Natural killer cell (primary cell): ENCODE results near the gene EPHB2. TPM values are rescaled to one million over a fixed set of nuclear protein-coding genes. Genes with fewer than 3 reads are reported as not detected.

Experiments
- ATAC-seq, 3 donors: fragments of 150-1000 bp in 2 of 3; fragments of 200-7000 bp in 1 of 3; cut with Tn5 transposase; 1 replicate in 1 of 3; 2 replicates in 2 of 3; pipeline ENCODE4 v1.10.0; 2021; ENCODE audit warnings: mild to moderate bottlenecking in 2 of 3, moderate library complexity in 2 of 3
- DNase-seq, 2 donors: peaks; one replicate each; pipeline versions ENCODE4 v3.0.0 to v3.0.0-alpha.2; 2013 to 2021; ENCODE audit warnings: mixed read lengths in 1 of 2
- H3K27ac ChIP-seq: one replicate; pipeline ENCODE4 v1.5.1; 2013; ENCODE audit warnings: mild to moderate bottlenecking, low read length
- H3K27me3 ChIP-seq: one replicate; pipeline ENCODE4 v1.6.1; 2013; ENCODE audit warnings: low read length; ENCODE audit not compliant: control insufficient read depth, insufficient read depth
- H3K36me3 ChIP-seq: one replicate; pipeline ENCODE4 v1.6.1; 2013; ENCODE audit warnings: low read length; ENCODE audit not compliant: control insufficient read depth, insufficient read depth
- H3K4me1 ChIP-seq: one replicate; pipeline ENCODE4 v1.6.1; 2013; ENCODE audit warnings: low read length; ENCODE audit not compliant: control insufficient read depth, insufficient read depth
- H3K4me3 ChIP-seq: one replicate; pipeline ENCODE4 v1.5.1; 2013; ENCODE audit warnings: low read length
- H3K9me3 ChIP-seq: one replicate; pipeline ENCODE4 v1.6.1; 2013; ENCODE audit warnings: low read length; ENCODE audit not compliant: control insufficient read depth, insufficient read depth
- H3K27ac Mint-ChIP-seq, 2 donors: one replicate each; pipeline ENCODE4 v1.8.0; 2022; ENCODE audit warnings: mild to moderate bottlenecking in 2 of 2, mixed read lengths in 2 of 2, moderate library complexity in 1 of 2
- H3K27me3 Mint-ChIP-seq, 2 donors: one replicate each; pipeline ENCODE4 v1.8.0; 2022; ENCODE audit warnings: low read depth in 2 of 2, mixed read lengths in 2 of 2
- H3K36me3 Mint-ChIP-seq: one replicate; pipeline ENCODE4 v1.8.0; 2022; ENCODE audit warnings: mixed read lengths
- H3K4me1 Mint-ChIP-seq, 2 donors: one replicate each; pipeline ENCODE4 v1.8.0; 2022; ENCODE audit warnings: mixed read lengths in 2 of 2
- H3K4me3 Mint-ChIP-seq: one replicate; pipeline ENCODE4 v1.8.0; 2022; ENCODE audit warnings: mild to moderate bottlenecking, moderate library complexity, mixed read lengths
- H3K9me3 Mint-ChIP-seq, 2 donors: one replicate each; pipeline ENCODE4 v1.8.0; 2022; ENCODE audit warnings: mixed read lengths in 2 of 2
- CTCF ChIP-seq: fragments of 200-600 bp; IDR thresholded peaks from one replicate; pipeline ENCODE4 v1.8.0; 2022; ENCODE audit warnings: antibody characterized with exemption
- WGBS: methylation state at CpG from one replicate; pipeline ENCODE4 v1.1.7; 2013; ENCODE audit warnings: missing lambda C conversion rate; ENCODE audit not compliant: insufficient coverage; 5-methylcytosine and 5-hydroxymethylcytosine counted together
- intact Hi-C: fragments of 100-400 bp; cut with micrococcal nuclease; formaldehyde crosslinking; loops from one replicate; pipeline ENCODE4 v1.14.2; 2022
- total RNA-seq, 4 donors: library from RNA; stranded (reverse); fragments of 120-200 nt in 1 of 4; gene quantifications; one replicate each; pipeline versions ENCODE4 v1.2.3 to v1.2.4, GENCODE V29; 2013 to 2022

Gene EPHB2
- total RNA-seq, 3 donors from 2014 or later (not counting 1 experiment from before 2014, with no cell fraction given): 0.14 to 0.23 TPM; not detected in 1

- Mint-ChIP-seq H3K36me3 (no peaks in the 10 kb centered on the region), H3K27ac (no peak overlapping the region), H3K4me1 (no peaks in the 10 kb centered on the region), H3K27me3 (peaks cover 6 to 9% of the 10 kb centered on the region in 2 donors), H3K4me3 (no peak overlapping the region), H3K9me3 (no peaks in the 10 kb centered on the region)
- 90% methylated on average over 4 of the region's 4 CpGs for WGBS
- H3K9me3 ChIP-seq: no peaks in the 10 kb centered on the region
- H3K27me3 ChIP-seq: no peaks in the 10 kb centered on the region
- no peak overlapping the region for H3K4me3 ChIP-seq
- H3K27ac ChIP-seq: no peak overlapping the region
- DNase-seq (no peak), ATAC-seq (no peak)
- intact Hi-C loops: no loop called here
- no peak for TF ChIP-seq CTCF
- H3K4me1 ChIP-seq: no peaks in the 10 kb centered on the region
- no peaks in the 10 kb centered on the region for H3K36me3 ChIP-seq
These were observed 208.0 kb downstream of the EPHB2 start for GRCh38 chr1:22918644-22919043.

- intact Hi-C loops: no loop called here
- no peak for ATAC-seq
- H3K36me3 ChIP-seq: no peaks in the 10 kb centered on the region
- Mint-ChIP-seq H3K9me3 (no peaks in the 10 kb centered on the region), H3K27me3 (peaks cover 8 to 9% of the 10 kb centered on the region in 2 donors), H3K4me3 (no peak overlapping the region), H3K4me1 (no peaks in the 10 kb centered on the region), H3K27ac (no peak overlapping the region), H3K36me3 (no peaks in the 10 kb centered on the region)
- WGBS: 74% methylated on average over 8 of the region's 8 CpGs
- H3K27ac ChIP-seq: no peak overlapping the region
- no peaks in the 10 kb centered on the region for H3K27me3 ChIP-seq
- H3K4me3 ChIP-seq: no peak overlapping the region
- no peak for TF ChIP-seq CTCF
- no peaks in the 10 kb centered on the region for H3K4me1 ChIP-seq
- H3K9me3 ChIP-seq: no peaks in the 10 kb centered on the region
- DNase-seq: no peak
These were observed 208.8 kb downstream of the EPHB2 start for GRCh38 chr1:22919341-22920025.

- no peaks in the 10 kb centered on the region for H3K9me3 ChIP-seq
- no peaks in the 10 kb centered on the region for H3K36me3 Mint-ChIP-seq
- no peaks in the 10 kb centered on the region for H3K36me3 ChIP-seq
- DNase-seq (no peak), ATAC-seq (no peak)
- H3K4me1 ChIP-seq: no peaks in the 10 kb centered on the region
- H3K9me3 Mint-ChIP-seq: no peaks in the 10 kb centered on the region
- peaks cover 7 to 11% of the 10 kb centered on the region in 2 donors for H3K27me3 Mint-ChIP-seq
- no peak overlapping the region for H3K4me3 ChIP-seq
- H3K27ac ChIP-seq: no peak overlapping the region
- H3K4me3 Mint-ChIP-seq: no peak overlapping the region
- TF ChIP-seq CTCF: no peak
- no peaks in the 10 kb centered on the region for H3K27me3 ChIP-seq
- WGBS: 88% methylated on average over 6 of the region's 6 CpGs
- no peaks in the 10 kb centered on the region for H3K4me1 Mint-ChIP-seq
- H3K27ac Mint-ChIP-seq: no peak overlapping the region
- intact Hi-C loops: no loop called here
These were observed 209.5 kb downstream of the EPHB2 start for GRCh38 chr1:22920026-22920733.
